HG02885 (cell line): Measurements from ENCODE around the gene CDK6.

Experiments used
- ATAC-seq: cut with Tn5 transposase; IDR thresholded peaks from one replicate; pipeline ENCODE4 v1.9.1; 2021; ENCODE audit warnings: mild to moderate bottlenecking; ENCODE audit not compliant: unreplicated experiment, poor library complexity

The CDK6 gene

DNA sequence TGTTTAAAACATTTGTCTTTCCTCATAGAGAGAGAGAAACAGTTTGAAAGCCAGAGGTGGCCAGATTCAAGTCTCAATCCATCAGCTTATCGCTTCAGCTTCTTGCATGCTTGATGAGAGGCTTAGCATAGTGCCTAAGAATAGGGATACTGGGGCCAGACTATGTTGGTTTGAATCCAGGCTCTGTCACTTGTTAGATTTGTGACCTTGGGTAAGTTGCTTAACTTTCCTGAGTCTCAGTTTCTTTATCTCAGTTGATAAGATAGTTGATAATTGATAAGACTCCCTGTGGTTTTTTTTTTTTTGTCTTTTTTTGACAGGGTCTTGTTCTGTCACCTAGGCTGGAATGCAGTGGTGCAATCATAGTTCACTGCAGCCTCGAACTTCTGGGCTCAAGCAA, 12.1 kb upstream of the CDK6 start:
- ATAC-seq = no peak

DNA sequence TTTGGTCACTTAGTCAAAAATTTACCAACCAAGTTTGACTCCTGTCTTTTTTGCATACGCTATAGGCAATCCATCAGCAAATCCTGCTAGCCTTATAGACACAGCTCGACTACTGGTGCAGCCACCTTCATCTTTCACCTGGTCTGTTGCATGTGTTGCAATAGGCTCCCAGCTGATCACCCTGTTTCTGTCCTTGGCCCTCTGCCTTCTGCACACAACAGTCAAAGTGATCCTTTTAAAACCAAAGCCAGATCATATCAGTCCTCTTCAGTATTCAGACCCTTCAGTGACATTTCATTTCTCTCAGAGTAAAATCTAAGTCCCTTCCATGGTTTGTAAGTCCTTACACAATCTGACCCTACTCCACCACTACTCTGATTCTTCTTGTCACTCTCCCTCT, 10.9 kb upstream of the CDK6 start:
- no peak for ATAC-seq

DNA sequence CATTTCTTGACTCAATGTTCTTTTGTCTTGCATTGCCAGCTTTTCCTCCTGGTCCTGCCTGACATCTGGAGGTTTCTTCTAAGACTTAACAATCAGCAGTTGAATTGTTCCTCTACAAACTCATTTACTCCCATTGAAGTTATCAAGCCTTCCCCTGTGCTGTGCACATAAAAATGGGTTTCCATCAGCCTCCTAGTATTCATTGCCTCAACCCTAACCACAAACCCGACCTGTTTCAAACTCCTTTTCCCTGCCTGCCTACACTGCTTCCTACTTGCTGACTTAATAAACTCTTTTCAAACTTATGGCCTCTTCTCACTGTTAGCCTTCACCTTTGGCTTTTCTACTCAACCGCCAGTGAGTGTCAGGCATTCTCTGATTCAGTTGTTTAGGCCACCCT, 9.4 kb upstream of the CDK6 start:
- no peak for ATAC-seq

DNA sequence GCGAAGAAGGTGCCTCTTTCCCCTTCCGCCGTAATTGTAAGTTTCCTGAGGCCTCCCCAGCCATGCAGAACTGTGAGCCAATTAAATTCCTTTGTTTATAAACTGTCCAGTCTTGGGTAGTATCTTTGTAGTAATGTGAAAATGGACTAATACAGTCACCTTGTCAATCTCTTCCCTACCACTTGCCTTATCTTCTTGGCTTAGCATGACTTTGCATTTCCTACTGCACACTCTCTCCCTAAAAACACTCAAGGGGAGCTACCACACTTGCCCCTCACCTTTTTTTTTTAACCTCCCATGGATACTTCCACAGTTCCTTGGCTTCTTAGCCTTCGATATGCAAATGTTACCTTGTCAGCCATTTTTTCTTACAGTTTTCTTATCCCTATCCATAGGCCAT, 7.4 kb upstream of the CDK6 start:
- no peak for ATAC-seq

DNA sequence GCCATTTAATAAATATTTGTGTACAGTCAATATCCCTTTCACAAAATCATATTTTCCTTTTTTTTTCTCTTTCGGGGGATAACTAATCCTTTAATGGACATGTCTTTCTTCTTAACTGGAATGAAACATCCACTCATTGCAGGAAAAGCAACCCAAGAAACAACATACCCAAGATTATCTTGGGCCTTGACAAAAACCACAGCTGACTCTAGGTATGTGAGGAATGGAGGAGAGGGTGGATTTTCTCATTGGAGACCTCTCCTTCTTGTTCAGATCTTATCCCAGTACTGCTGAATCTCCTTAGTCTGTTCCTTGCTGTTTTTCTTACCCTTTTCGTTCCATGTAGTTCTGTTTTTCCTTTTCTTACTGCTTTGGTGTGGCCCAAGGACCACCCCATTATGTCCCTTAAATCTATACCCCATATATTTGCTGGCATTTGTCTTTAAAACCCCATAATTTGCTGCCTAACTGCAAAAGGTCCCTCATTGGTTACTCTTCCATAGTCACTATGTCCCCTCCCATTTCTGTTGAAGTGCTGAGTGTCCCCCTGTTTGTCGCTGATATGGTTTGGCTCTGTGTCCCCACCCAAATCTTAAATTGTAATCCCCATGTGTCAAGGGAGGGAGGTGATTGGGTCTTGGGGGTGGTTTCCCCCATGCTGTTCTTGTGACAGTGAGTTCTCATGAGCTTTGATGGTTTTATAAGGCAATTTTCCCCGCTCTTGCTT, 6.8 kb upstream of the CDK6 start:
- ATAC-seq = no peak

DNA sequence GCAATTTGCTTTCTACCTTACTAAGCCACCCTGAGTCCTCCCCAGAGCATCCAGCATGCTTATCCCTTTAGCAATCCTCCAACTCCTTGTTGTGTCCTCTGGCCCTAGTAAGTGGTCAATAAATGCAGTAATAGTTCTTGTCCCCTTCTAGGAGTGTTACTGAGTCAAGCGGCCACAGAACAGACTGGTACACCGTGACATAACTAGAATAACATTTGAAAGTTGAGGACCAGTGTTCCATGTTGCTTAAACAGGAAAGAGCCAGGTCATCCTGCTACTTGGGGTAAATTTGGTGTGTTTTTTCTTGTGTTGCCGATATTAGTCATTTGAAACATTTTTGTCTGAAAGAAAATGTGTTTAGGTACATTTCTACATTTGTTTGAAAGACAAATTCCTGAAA, 4.8 kb upstream of the CDK6 start:
- peak; percentile 26 for ATAC-seq

DNA sequence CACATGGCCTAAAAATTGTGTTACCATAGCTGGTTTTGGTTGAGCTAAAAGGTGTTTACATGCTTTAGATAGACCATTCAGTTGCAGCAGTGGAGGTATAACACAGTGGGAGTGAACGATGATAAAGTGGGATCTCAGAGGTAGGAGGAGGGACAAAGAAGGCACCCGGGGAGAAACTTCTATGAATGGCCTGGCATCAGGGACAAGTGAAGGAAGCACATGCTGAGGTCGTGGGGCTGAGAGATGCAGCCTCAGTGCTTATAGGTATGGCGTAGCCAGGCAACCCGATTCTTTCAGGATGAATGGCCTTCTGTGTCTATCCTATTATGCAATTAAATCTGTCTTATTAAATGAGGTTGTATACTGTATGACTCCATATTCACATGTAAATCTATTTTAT, 3.9 kb upstream of the CDK6 start:
- ATAC-seq = no peak

DNA sequence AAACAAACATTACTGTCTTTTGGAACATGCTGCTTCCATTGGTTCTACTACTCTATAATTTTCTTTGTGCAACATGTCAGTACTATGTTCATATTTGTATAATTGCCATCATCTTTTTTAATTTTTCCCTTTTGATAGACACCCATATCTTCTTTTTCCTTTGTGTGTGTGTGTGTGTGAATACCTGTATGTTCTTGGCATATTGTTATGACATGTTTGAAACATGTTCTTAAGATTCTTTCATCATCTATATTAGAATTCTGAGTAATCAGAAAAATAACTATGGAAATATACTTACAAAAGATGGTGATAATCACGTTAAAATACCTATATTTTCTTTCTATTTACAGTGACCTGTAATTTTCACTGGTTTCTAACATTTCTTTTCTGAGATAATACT, 3.5 kb upstream of the CDK6 start:
- ATAC-seq = no peak

DNA sequence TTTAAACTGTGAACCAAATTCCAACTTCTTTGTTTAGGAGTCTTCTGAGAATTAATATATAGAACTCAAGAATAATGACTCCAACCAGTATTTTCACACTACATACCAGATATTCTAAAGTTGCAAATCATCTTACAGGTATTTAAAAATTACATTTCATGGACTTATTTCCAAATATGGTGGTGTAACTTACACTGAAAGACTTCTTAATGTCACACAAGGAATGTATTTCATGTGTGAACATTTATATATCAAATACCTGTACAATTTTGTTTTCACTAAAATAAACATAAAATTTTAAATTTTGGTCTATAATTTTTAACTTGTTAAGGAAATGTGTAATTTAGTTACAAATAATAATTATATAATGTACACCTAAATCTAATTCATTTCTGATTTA, 2.6 kb upstream of the CDK6 start:
- ATAC-seq = no peak

DNA sequence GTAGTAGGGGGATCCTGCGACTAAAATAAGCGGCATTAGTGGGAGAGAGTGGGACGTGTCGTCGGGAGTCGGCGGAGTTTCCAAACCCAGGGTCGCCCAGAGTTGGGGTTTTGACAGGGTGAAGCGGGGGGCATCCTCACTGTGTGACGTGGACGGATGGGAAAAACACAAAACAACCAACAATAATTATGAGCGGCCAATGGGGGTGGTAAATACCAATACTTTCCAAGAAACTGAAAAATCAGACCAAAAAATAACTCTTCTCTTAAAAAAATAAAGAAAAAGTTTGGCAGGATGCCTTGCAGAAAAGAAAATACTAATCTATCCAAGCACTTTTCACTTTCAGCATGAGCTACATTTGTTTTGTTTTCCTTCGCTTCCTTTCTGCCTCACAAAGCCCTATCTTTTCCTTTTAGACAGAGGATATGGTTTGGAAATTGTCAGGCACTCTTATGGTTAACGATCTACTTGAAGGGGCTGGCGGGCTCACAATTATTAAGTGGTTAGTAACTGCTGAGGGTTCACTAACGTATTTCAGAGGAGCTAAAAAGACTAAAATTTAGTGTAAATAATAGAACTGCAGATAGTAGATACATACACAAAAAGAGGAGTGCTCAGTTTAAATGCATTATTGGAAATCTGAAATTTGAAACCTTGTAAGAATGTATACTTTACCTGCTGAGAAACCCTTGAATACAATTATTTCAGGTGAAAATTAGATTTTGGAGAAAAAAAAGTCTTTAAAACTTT, 802 bp upstream of the CDK6 start:
- no peak for ATAC-seq

DNA sequence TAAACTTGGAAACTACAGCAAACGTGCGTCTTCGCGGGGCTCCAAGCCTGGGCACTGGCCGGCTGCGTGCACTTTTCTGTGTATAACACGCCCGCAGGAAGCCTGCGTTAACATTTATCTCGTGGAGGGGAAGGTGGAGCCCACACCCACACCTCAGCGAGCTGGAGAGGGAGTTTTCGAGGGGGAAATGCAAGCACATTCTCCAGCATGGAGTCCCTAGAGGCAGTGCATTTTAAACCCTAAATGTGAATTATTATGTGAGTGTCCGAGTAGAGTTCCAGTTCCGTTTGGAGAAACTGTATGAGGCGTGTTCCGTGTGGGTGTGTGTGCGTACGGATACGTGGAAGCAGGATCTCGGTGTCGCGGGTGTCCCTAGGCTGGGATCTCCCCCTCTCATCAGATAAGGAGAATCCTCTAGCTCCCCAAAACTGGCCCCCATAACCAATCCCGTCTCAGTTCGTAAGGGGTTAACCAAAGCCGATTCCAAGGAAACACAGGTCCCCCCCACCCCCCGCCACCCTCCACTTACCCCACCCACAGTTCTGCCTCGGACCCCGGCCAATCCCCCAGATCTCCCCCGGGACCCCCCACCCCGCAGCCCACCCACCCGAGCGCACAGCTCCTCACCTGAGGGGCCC, 403 bp downstream of the CDK6 start:
- ATAC-seq = peak; percentile 8

DNA sequence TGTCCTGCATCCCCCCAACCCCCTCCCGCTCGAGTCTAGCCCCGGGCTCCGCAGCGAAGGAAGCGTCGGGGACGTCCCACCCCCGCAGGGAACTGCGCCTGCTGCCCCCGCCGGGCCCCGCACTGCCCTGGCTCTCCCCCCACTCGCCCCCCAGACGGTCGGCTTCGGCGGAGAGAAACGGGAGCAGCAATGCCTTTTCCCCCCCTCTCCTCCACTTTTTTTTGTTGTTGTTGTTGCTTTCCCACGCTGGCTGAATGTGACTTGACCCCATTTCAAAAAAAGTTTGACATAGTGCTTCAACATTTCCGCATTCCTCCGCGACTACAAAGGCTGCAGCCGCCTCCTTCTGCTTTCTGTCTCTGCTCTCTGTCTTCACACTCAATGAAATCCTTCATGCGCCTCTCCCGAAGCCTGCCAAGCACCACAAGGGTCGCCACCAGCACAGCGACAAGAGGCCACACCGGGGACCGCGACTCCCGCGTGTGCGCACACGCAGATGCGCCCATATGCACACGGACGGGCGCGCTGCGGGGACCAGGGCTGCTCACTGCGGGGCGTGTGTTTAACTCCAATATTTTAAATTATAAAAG, 1.0 kb downstream of the CDK6 start:
- peak; percentile 11 for ATAC-seq

DNA sequence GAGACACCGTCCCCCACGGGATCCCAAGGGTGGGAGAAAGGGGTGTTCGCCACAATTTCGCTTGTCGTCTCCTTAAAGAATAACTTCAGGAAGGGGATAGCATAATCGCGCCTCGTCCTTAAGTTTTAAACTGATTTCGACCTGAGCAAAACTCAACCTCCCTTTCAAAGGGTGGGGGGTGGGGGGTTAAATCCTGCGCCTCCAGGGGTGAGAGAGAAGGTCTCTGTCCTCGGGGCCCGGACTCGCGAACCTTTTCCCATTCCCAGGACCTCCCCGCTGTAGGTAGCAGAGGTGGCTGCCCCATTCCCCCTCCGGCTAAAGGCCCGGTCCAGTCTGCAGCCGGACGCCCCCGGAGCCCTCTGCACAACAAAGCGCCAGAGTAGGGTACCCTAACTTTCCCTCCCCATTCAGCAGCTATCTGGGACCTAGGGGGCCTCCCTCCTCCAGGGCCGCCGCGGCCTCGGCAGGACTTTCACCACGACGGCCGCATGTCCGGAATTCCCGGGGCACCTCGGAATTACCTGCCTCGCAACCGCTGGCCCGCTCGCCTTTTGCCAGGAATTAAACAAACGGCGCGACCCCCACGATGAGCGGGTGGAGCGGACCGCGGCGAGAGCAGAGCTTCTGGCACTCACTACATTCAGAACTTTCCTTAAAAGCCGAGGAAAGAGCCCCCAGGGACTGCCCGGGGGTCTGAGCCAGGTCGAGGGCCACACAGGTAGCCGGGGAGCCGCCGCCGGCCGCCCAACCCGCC, 1.7 kb downstream of the CDK6 start:
- ATAC-seq = no peak

DNA sequence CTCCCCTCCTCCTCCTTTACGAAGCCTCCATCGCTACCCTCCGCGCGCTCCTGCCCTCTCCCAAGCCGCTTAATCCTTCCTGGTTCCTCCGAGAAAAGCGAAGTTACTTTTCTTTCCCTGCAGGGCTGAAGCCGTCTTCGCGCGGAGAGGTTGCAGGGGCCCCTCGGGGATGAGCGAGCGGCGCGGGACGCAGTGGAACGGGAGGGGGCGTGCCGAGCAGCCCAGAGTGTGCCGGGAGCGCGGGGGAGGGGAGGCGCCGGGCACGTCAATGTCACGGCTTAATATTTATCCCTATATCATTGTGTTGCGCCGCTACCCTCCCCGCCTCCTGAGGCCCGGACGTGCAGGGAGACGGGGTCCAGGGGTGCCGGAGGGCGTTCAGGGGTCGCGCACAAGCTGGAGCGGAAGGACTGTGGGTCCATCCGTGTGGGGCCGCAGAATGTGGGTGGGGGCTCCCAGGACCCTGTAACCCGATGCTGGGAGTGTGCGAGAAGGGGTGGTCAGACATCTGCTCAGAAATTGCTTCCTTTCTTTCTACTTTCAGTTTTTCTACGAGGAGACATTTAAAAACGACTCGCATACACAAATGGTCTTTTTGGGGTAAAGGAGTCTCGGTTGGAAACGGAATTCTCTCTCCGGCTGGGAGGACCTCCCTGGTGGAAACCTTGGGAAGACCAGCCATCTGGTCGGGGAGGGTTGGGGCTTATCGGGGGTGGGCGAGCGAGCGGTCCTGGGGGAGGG, 2.4 kb downstream of the CDK6 start:
- peak; percentile 46 for ATAC-seq

DNA sequence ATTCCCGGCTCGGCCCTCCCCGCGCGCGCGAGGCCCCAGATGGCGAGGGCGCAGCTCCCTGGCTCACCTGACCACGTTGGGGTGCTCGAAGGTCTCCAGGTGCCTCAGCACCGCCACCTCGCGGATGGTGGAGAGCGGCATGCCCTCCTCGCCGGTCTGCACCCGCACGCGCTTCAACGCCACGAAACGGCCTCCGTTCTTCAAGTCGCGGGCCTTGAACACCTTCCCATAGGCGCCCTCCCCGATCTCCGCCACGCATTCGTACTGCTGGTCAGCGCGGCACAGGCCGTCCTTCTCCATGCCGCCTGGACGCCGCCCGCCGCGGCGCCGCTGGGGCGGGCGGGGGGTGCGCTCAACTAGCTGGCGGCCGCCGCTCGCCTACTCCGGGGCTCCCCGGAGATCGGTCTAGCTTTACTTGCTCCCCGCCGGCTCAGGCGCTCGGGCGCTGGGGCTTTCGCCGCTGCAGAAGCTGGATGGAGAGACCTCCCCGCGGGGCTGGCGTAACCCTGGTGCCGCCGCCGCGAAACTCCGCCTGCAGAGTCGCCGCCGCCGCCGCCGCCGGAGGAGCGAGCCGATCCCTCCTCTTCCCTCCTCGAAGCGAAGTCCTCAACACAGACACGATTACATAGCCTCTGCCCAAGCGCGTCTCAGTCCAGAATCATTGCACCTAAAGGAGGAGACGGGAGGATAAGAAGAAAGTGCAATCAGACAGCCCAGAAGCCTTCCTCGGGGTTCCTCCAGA, 3.2 kb downstream of the CDK6 start:
- peak; percentile 63 for ATAC-seq

DNA sequence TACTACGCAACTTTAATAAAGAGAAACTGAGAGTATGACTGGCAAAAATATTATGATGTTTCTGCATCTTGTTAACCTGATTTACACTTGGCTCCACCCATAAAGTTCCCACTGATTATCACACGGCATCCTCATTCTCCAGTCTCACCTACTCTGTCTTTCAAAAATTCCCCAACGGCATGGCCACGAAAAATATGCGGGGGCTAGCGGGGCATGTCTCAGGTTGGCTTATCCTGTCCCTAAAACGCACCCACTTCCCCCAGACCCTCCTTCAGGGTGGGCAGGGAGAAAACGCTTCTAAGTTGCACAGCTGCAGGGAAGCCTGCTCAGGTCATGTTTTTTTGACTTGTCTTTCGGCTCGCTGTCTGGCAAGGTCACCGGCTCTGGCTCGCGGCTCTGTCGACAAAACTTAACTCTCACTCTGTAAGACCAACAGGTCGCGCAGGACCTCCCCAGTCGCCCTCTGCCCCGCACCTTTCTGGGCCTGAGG, 3.8 kb downstream of the CDK6 start:
- ATAC-seq = peak; percentile 1

DNA sequence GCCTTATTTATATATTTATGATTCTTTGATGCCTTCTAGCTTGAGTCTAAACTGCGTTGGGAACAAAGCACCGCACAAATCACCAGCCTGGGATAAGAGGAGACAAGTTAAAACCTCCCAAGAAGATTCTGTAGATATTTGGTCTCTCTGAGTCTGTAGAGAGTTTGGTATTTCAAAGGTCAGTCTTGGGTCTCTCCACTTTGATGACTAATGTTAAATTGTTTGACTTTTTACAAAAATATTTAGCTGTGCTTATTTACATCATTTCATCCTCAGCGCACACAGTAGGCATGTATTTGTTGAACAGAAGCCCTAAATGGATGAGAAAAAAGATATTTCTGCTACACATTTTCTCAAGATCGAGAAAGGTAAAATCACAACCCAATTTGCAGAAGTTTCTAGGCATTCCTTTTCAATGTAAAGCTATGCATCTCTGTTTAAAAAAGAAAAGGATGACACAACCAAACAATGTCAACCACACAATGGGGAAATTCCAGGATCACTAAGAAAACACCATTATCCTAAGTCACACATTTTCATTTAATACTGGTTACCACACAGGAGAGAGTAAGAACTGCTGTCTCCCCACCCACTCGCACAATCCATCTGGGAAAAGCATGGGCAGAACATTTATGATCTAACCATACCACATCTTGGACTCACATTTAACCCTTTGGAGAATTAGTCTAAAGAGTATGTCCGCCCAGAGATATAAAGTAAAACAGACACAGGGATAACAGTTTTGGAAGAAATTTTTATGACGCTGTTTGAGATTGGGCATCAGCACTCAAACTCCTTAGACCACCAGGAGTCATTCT, 4.4 kb downstream of the CDK6 start:
- no peak for ATAC-seq

DNA sequence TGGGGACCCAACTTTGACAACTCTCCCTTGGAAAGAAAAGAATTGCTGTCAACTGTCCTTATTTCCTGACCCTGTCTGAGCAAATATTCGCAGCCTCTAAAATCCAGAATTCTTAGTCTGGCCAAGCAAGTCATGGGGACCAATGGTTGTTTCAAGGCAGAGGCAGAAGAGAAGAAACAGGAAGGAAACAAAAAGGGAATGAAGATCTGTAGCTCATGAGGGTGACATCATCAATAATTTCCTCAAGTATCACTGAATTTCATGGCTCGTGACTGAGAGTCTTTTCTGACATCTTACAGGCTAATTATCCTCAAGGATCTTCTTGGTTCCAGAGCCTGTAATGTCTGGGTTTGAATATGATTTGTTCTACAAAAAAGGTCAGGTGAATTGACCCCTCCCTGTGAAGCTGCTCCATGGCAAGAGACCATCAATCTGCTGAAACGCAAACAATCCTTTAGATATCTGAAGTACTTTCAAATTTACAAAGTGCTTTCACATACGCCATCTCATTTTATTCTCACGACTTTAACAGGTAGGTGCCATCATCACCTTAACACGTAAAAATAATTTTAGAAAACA, 5.8 kb downstream of the CDK6 start:
- ATAC-seq = no peak
